ENCODE measurements around the gene LMNB1. TPM values are rescaled to one million over a fixed set of nuclear protein-coding genes. Genes with fewer than 3 reads are reported as not detected.
A peak's percentile ranks its signal among the peaks of the same experiment; 100 is the strongest.
"Not testable (repeated sequence)": the region's sequence is repeated elsewhere in the genome, so short reads cannot be mapped to it uniquely, and the experiment has no call there.

Gene LMNB1
- total RNA-seq, 1 donor, result 52.7 TPM

DNA sequence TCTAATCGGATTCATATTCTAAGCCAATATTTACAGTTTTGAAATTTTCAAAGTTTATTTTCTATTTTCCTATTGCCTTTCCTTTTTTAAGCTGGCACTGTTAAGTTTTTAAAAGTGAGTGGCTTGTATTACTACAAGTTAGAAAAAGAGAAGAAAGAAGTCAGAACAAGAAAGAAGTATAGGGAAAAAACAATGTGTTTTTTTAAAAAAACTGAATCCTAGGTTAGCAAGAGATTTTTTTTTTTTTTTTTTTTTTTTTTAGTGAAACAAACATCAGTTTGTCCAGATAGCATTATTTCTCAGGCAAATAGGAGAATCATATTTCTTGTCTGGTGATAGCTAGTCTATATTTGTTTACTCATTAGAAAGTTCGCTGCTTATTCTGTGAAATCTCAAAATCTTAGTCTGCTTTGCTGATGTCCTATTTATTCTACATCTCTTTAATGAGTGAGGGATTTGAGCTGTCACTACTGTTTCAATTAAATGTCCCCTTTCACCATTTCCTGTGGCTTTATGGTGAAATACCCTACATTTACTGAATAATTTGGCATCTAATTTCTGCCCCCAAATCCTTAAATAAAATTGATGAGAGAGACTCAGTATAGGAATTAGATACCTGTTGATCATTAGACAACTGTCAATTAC lies 19.1 kb upstream of the LMNB1 start:
- no peak for DNase-seq (ENCODE audit: low read depth)
- TF ChIP-seq, protein P1, sequence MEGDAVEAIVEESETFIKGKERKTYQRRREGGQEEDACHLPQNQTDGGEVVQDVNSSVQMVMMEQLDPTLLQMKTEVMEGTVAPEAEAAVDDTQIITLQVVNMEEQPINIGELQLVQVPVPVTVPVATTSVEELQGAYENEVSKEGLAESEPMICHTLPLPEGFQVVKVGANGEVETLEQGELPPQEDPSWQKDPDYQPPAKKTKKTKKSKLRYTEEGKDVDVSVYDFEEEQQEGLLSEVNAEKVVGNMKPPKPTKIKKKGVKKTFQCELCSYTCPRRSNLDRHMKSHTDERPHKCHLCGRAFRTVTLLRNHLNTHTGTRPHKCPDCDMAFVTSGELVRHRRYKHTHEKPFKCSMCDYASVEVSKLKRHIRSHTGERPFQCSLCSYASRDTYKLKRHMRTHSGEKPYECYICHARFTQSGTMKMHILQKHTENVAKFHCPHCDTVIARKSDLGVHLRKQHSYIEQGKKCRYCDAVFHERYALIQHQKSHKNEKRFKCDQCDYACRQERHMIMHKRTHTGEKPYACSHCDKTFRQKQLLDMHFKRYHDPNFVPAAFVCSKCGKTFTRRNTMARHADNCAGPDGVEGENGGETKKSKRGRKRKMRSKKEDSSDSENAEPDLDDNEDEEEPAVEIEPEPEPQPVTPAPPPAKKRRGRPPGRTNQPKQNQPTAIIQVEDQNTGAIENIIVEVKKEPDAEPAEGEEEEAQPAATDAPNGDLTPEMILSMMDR (IDR thresholded peaks at IDR 0.05; ENCODE audit: insufficient read depth, low read length), result no peak
- no peak overlapping the region for H3K4me3 ChIP-seq (ENCODE audit: low read depth, low read length)

DNA sequence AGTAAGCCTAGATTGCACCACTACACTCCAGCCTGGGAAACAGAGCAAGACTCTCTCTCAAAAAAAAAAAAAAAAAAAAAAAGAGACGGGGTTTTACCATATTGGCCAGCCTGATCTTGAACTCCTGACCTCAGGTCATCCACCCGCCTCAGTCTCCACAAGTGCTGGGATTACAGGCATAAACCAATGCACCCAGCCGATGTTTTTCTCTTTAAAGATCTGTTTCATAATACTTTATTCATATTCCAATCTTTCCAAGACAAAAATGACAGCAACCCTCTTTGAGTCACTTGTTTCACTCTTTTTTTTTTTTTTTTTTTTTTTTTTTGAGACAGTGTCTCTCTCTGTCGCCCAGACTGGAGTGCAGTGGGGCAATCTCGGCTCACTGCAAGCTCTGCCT lies 13.6 kb upstream of the LMNB1 start:
- DNase-seq (ENCODE audit: low read depth), result no peak
- TF ChIP-seq, protein P1 (IDR thresholded peaks at IDR 0.05; ENCODE audit: insufficient read depth, low read length), result no peak
- H3K4me3 ChIP-seq (ENCODE audit: low read depth, low read length), result no peak overlapping the region

DNA sequence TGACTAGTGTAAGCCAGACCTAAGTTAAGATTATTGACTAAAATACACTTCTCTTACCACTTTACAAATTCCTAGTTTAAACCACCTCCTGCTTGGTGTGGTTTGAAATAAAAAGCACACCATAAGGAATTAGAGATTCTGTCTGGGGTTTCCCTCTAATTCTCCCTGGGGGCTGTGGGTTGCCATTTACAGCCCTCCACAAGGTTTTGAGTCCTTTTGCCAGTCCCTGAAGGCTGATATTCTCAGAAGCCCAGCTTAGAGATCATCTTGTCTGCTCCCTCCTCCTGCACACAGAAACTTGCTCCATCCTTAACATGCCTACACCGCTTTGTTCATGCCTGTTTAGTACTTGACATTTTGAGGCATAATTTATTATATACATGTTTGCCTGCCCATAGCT lies 7.2 kb upstream of the LMNB1 start:
- TF ChIP-seq, protein P1 (IDR thresholded peaks at IDR 0.05; ENCODE audit: insufficient read depth, low read length), result no peak
- no peak for DNase-seq (ENCODE audit: low read depth)

DNA sequence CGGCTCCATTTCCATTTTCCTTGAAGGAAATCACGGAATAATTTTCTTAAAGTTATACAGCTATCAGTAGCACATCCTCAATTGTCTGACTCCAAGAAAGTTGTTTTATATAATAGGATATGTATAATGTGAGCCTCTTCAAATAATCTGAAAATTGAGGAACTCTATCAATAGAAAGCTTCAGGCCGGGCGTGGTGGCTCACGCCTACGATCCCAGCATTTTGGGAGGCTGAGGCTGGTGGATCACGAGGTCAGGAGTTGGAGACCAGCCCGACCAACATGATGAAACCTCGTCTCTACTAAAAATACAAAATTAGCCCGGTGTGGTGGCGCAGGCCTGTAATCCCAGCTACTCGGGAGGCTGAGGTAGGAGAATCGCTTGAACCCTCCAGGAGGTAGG lies 3.4 kb upstream of the LMNB1 start:
- not testable (repeated sequence) for DNase-seq (ENCODE audit: low read depth); H3K4me3 ChIP-seq (ENCODE audit: low read depth, low read length)

More for the DNA sequence above, 7.2 kb upstream of the LMNB1 start:
- no peak overlapping the region for H3K4me3 ChIP-seq (ENCODE audit: low read depth, low read length)

DNA sequence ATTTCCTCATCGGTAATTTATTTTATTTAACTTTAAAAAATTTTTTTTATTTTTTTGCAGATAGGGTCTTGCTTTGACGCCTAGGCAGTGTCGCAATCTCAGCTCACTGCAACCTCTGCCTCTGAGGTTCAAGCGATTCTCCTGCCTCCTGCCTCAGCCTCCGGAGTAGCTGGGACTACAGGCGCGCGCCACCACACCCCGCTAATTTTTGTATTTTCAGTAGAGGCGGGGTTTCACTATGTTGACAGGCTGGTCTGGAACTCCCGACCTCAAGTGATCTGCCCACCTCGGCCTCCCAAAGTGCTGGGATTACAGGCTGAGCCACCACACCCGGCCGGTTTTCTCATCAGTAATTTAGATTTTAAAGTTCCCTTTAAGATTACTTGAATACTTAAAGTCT lies 2.3 kb upstream of the LMNB1 start:
- not testable (repeated sequence) for H3K4me3 ChIP-seq (ENCODE audit: low read depth, low read length); DNase-seq (ENCODE audit: low read depth)

DNA sequence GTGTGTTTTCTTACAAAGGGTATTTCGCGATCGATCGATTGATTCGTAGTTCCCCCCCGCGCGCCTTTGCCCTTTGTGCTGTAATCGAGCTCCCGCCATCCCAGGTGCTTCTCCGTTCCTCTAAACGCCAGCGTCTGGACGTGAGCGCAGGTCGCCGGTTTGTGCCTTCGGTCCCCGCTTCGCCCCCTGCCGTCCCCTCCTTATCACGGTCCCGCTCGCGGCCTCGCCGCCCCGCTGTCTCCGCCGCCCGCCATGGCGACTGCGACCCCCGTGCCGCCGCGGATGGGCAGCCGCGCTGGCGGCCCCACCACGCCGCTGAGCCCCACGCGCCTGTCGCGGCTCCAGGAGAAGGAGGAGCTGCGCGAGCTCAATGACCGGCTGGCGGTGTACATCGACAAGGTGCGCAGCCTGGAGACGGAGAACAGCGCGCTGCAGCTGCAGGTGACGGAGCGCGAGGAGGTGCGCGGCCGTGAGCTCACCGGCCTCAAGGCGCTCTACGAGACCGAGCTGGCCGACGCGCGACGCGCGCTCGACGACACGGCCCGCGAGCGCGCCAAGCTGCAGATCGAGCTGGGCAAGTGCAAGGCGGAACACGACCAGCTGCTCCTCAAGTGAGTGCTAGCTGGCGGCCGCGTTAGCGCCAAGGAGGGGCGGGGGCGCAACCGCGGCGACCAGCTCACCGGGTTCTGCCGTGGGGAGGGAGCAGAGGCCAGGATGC lies 480 bp downstream of the LMNB1 start:
- TF ChIP-seq, protein P1 (IDR thresholded peaks at IDR 0.05; ENCODE audit: insufficient read depth, low read length), result peak; percentile 26
- peak; percentile 43 for DNase-seq (ENCODE audit: low read depth)
- H3K4me3 ChIP-seq (ENCODE audit: low read depth, low read length), result peak overlapping the region; percentile 92

DNA sequence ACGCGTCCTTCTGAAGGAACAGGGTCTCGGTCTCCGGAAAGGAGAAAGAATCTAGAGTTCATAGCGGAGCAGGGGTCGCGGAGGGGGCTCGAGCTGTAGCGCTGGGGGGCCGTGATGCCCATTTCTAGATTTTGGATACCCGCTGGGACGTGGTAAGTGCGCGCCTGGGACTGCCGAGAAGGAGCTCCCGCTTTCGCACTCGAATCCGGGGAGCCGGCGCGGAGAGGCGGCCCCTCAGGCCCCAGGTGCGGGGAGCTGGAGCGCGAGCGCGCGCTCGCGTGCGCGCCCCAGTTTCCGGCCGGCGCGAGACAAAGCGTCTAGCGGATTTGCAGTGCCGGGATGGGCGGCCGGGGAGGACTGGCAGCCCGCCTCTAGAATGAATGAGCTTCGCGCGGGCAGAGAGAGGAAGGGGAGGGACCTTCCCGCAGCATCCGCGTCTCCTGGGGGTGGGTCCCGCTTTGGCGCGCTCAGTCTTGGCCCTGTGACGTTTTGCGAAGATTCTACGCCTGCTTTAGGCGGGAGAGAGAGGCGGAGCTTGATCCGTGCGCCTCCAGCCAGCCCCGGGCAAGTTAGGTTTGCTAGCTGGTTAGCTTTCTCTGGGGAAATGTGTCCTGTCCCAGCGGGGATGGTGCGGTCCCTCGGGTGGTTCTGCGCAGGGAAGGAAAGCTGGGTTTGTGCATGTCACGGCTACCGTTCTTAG lies 1.2 kb downstream of the LMNB1 start:
- peak; percentile 89 for DNase-seq (ENCODE audit: low read depth)
- peak overlapping the region; percentile 92 for H3K4me3 ChIP-seq (ENCODE audit: low read depth, low read length)
- TF ChIP-seq, protein P1 (IDR thresholded peaks at IDR 0.05; ENCODE audit: insufficient read depth, low read length), result no peak
